Right lobe of liver (tissue), 6 donors: ENCODE results near the gene RAPGEF2. TPM values are rescaled to one million over a fixed set of nuclear protein-coding genes. Genes with fewer than 3 reads are reported as not detected.

Experiments
- ATAC-seq, 4 donors: fragments of 200-7000 bp; cut with Tn5 transposase; one replicate each; pipeline ENCODE4 v1.9.1; 2020; ENCODE audit warnings: mild to moderate bottlenecking in 4 of 4, moderate library complexity in 4 of 4
- DNase-seq, 3 donors: peaks; one replicate each; pipeline ENCODE4 v3.0.0-alpha.2; 2020
- H3K27ac ChIP-seq, 3 donors: fragments of 200-600 bp; one replicate each; pipeline ENCODE4 v1.8.0; 2022
- H3K27me3 ChIP-seq, 2 donors: fragments of 200-600 bp; one replicate each; pipeline ENCODE4 v1.8.0; 2022
- H3K36me3 ChIP-seq, 4 donors: fragments of 200-600 bp; sonication (generic) in 1 of 4; one replicate each; pipeline versions ENCODE4 v1.5.1 to v1.8.0; 2017 to 2022; ENCODE audit warnings: control low read depth in 1 of 4
- H3K4me1 ChIP-seq, 4 donors: fragments of 200-600 bp; sonication (generic) in 1 of 4; one replicate each; pipeline versions ENCODE4 v1.5.1 to v1.8.0; 2017 to 2022; ENCODE audit warnings: control low read depth in 1 of 4
- H3K4me3 ChIP-seq, 3 donors: fragments of 200-600 bp; one replicate each; pipeline ENCODE4 v1.8.0; 2022
- H3K9me3 ChIP-seq, 4 donors: fragments of 200-600 bp; sonication (generic) in 1 of 4; one replicate each; pipeline versions ENCODE4 v1.5.1 to v1.8.0; 2017 to 2022; ENCODE audit warnings: control low read depth in 1 of 4
- POLR2A ChIP-seq: fragments of 450-650 bp; IDR thresholded peaks from one replicate; pipeline ENCODE4 v1.6.1; 2017; ENCODE audit warnings: antibody characterized with exemption, mild to moderate bottlenecking
- WGBS: methylation state at CpG from one replicate; pipeline ENCODE4 v1.1.6; 2018; ENCODE audit warnings: low coverage, low lambda C conversion rate; ENCODE audit not compliant: insufficient coverage; ENCODE audit errors: missing lambda C conversion rate; 5-methylcytosine and 5-hydroxymethylcytosine counted together
- intact Hi-C, 2 donors: fragments of 100-400 bp; cut with DNase I; formaldehyde crosslinking; loops; one replicate each; pipeline versions ENCODE4 v1.11.2 to v1.14.1; 2022
- total RNA-seq, 6 experiments: library from RNA; depleted of rRNA in 2 of 6; stranded (reverse); fragments of >200 nt in 2 of 6; fragmentation: NEBNext Ultra II Directional in 3 of 6; extraction: Animal tissue kit (Norgen Biotek cat#: 25700) in 3 of 6; gene quantifications; one replicate each; pipeline versions ENCODE4 v1.1.0 to v1.2.4, GENCODE V29; 2016 to 2023
- TF ChIP-seq, protein P1 (sequence below), 4 donors: fragments of 200-600 bp in 3 of 4; fragments of 450-650 bp in 1 of 4; IDR thresholded peaks; one replicate each; pipeline versions ENCODE4 v1.5.1 to v1.8.0; 2016 to 2022; ENCODE audit warnings: antibody characterized with exemption in 4 of 4, mild to moderate bottlenecking in 2 of 4
- donor health status: DM: no; HTN: yes; CAD: no.
- donor health status: DM: no; HTN: no; CAD: no.
- donor health status: DM: no; HTN: no; CAD: no.
- donor health status: DM: no; HTN: yes; CAD: no.
- donor health status: DM: no; HTN: yes; CAD: no.

RAPGEF2 gene
- total RNA-seq, 6 experiments from 2014 or later = 22.1 to 32.1 (median 27.2) TPM

DNA sequence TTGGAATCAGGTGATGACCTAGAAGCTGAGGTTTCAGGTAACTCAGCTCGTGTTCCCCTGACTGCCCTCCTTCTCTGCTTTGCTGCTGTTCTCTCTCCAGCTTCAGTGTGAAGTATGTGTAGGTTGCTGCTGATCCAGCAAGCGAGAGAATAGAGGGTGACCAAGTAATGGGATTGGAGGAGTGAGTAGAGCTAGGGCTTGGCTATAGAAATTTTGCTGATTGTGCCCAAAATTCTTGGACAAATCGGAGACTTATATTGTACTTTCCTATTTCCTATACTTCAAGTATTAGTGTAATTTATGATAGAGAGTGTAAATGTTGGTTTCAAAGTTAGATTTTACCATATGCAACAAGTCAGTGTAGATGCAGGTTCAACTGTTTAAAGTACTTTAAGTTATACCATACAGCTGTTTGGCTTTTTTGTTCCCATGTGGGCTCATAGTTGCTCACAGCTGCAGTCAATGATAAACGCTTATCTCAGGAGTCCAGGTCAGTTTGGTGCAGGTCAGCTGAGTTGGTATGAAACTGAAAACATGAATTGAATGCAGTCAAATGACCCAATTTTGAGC, 48.0 kb downstream of the RAPGEF2 start:
- H3K9me3 ChIP-seq = no peaks in the 10 kb centered on the region
- H3K4me1 ChIP-seq = peaks cover 0 to 24% (median 12%) of the 10 kb centered on the region in 4 donors
- no peaks in the 10 kb centered on the region for H3K36me3 ChIP-seq
- intact Hi-C loops = no loop called here
- H3K27me3 ChIP-seq = no peaks in the 10 kb centered on the region
- ATAC-seq = peak; percentile 85 to 93 (median 92)
- no peak for DNase-seq
- no peak overlapping the region for H3K4me3 ChIP-seq
- peak overlapping the region; percentile 54 to 62 (median 62) for H3K27ac ChIP-seq
- TF ChIP-seq, protein P1, sequence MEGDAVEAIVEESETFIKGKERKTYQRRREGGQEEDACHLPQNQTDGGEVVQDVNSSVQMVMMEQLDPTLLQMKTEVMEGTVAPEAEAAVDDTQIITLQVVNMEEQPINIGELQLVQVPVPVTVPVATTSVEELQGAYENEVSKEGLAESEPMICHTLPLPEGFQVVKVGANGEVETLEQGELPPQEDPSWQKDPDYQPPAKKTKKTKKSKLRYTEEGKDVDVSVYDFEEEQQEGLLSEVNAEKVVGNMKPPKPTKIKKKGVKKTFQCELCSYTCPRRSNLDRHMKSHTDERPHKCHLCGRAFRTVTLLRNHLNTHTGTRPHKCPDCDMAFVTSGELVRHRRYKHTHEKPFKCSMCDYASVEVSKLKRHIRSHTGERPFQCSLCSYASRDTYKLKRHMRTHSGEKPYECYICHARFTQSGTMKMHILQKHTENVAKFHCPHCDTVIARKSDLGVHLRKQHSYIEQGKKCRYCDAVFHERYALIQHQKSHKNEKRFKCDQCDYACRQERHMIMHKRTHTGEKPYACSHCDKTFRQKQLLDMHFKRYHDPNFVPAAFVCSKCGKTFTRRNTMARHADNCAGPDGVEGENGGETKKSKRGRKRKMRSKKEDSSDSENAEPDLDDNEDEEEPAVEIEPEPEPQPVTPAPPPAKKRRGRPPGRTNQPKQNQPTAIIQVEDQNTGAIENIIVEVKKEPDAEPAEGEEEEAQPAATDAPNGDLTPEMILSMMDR (IDR thresholded peaks at IDR 0.05) = no peak
- TF ChIP-seq POLR2A = no peak
- 24% methylated on average over 4 of the region's 4 CpGs for WGBS

DNA sequence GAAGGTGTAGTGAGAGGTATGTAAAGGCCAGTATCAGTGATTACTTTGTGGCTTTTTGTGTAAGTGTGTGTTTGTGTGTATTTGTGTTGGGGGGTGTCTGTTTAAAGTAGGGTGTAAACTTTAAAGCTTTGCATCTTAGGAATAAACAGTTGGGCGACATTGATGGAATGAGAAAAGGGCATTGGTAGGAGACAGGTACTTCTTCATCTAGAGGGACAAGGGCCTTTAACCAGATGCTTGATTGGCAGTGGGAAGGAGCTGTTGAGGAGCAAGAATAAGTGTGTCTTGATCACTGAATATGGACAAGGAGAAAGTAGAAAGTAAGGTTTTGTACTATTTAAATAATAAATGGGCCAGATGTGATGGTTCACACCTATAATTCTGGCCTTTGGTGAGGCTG, 48.8 kb downstream of the RAPGEF2 start:
- no peaks in the 10 kb centered on the region for H3K9me3 ChIP-seq
- H3K4me1 ChIP-seq = peaks cover 0 to 24% (median 12%) of the 10 kb centered on the region in 4 donors
- peak overlapping the region; percentile 54 to 62 (median 62) for H3K27ac ChIP-seq
- no peak for TF ChIP-seq POLR2A
- TF ChIP-seq, protein P1 (IDR thresholded peaks at IDR 0.05) = no peak
- no peak for DNase-seq
- WGBS = 57% methylated on average over 1 of the region's 1 CpG
- H3K4me3 ChIP-seq = no peak overlapping the region
- no peaks in the 10 kb centered on the region for H3K27me3 ChIP-seq
- H3K36me3 ChIP-seq = no peaks in the 10 kb centered on the region
- intact Hi-C loops = no loop called here
- no peak for ATAC-seq

DNA sequence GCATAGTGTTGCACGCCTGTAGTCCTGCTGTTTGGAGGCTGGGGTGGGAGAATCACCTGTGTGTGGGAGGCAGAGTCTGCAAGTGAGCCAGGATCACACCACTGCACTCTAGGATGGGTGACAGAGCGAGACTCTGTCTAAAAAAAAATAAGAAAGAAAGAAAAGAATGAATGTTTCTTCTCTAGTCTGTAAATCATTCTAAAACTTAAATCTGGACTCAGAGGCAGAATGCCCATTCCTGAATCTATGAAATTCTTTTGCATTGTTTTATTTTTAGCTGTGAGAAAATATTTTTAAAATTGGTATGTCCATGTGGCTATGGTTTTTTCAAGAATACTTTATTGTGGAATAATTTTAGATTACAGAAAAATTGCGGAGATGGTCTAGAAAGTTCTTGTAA, 49.3 kb downstream of the RAPGEF2 start:
- intact Hi-C loops = no loop called here
- Histone ChIP-seq H3K9me3 (no peaks in the 10 kb centered on the region), H3K4me3 (no peak overlapping the region), H3K4me1 (peaks cover 0 to 24% (median 12%) of the 10 kb centered on the region in 4 donors), H3K36me3 (no peaks in the 10 kb centered on the region), H3K27ac (no peak overlapping the region), H3K27me3 (no peaks in the 10 kb centered on the region)
- WGBS = 87% methylated on average over 3 of the region's 3 CpGs
- DNase-seq (no peak), ATAC-seq (no peak)
- TF ChIP-seq POLR2A = no peak
- TF ChIP-seq, protein P1 (IDR thresholded peaks at IDR 0.05) = no peak

DNA sequence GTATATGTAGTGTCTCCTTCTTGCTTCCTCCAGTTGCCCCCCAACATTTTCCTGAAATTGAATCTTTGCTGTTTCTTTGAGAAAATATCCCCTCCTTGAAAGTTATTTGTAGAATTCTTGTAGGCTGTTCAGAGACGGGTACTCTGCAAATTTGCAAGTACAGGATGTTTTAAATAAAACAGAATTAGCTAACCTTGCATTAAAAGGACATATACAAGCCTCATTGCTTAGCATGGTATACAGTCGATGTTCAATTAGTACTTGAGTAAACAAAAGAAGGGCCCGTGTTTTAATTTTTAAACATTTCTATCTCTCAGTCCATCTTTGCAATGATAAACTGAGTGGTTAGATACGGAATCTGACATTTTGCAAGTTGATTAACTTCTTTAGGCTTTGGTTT, 50.8 kb downstream of the RAPGEF2 start:
- intact Hi-C loops = no loop called here
- DNase-seq = no peak
- Histone ChIP-seq H3K4me1 (peaks cover 0 to 33% (median 12%) of the 10 kb centered on the region in 4 donors), H3K9me3 (no peaks in the 10 kb centered on the region), H3K27ac (no peak overlapping the region), H3K27me3 (no peaks in the 10 kb centered on the region), H3K4me3 (no peak overlapping the region), H3K36me3 (no peaks in the 10 kb centered on the region)
- no peak for TF ChIP-seq POLR2A
- TF ChIP-seq, protein P1 (IDR thresholded peaks at IDR 0.05) = no peak
- no peak for ATAC-seq
- WGBS = 60% methylated on average over 4 of the region's 4 CpGs
